GM15510 (cell line): Measurements from ENCODE around the gene CD2AP.

Experiments
- POLR2A ChIP-seq: IDR thresholded peaks from 3 replicates; pipeline ENCODE4 v1.6.1; 2011; ENCODE audit warnings: borderline replicate concordance; ENCODE audit not compliant: insufficient read length; ENCODE audit errors: extremely low read depth

Gene CD2AP

GRCh38 chr6:47453372-47453936 lies 24.1 kb upstream of the CD2AP start:
- TF ChIP-seq POLR2A: no peak

GRCh38 chr6:47454713-47455396 lies 22.7 kb upstream of the CD2AP start:
- no peak for TF ChIP-seq POLR2A

GRCh38 chr6:47455533-47456209 lies 21.9 kb upstream of the CD2AP start:
- no peak for TF ChIP-seq POLR2A

GRCh38 chr6:47456536-47456975 lies 21.0 kb upstream of the CD2AP start:
- TF ChIP-seq POLR2A: no peak

GRCh38 chr6:47457370-47457769 lies 20.2 kb upstream of the CD2AP start:
- TF ChIP-seq POLR2A: no peak

GRCh38 chr6:47464052-47464451 lies 13.5 kb upstream of the CD2AP start:
- TF ChIP-seq POLR2A: no peak

- TF ChIP-seq POLR2A: no peak
Measured at GRCh38 chr6:47465117-47465516, 12.5 kb upstream of the CD2AP start.

- TF ChIP-seq POLR2A: no peak
Measured at GRCh38 chr6:47471911-47472310, 5.7 kb upstream of the CD2AP start.

GRCh38 chr6:47473791-47474346 lies 3.7 kb upstream of the CD2AP start:
- no peak for TF ChIP-seq POLR2A

- TF ChIP-seq POLR2A: no peak
Measured at GRCh38 chr6:47475319-47475816, 2.2 kb upstream of the CD2AP start.

GRCh38 chr6:47476781-47477496 lies 650 bp upstream of the CD2AP start:
- no peak for TF ChIP-seq POLR2A

- no peak for TF ChIP-seq POLR2A
Measured at GRCh38 chr6:47478233-47479139, 897 bp downstream of the CD2AP start.

- no peak for TF ChIP-seq POLR2A
Measured at GRCh38 chr6:47479140-47479508, 1.5 kb downstream of the CD2AP start.

GRCh38 chr6:47479874-47480273 lies 2.3 kb downstream of the CD2AP start:
- TF ChIP-seq POLR2A: no peak
